A673 (cell line): Measurements from ENCODE around the gene WBP2. TPM values are rescaled to one million over a fixed set of nuclear protein-coding genes. Genes with fewer than 3 reads are reported as not detected.

Experiments used
- BruUV-seq: library from RNA; stranded (reverse); fragments of 400-500 nt; replicated peaks from 2 replicates; lab custom pipeline; 2021; lab: Mats Ljungman, UMichigan
- CTCF ChIA-PET: fragments of 300-600 bp; sonication (Branson Sonifier 250); formaldehyde crosslinking; loops from one replicate; lab custom pipeline; 2022; ENCODE audit warnings: antibody characterized with exemption; lab: Charles Lee
- POLR2A ChIA-PET: fragments of 300-600 bp; sonication (Branson Sonifier 250); formaldehyde crosslinking; loops from one replicate; lab custom pipeline; 2022; ENCODE audit warnings: antibody characterized with exemption; ENCODE audit not compliant: low non-redundant PET; lab: Charles Lee
- DNase-seq: peaks from one replicate; pipeline ENCODE4 v3.0.0-alpha.2; 2015; ENCODE audit warnings: low spot score
- H3K27ac ChIP-seq: fragments of 200-600 bp; sonication (generic); 2 replicates; pipeline ENCODE4 v1.5.1; 2016; ENCODE audit warnings: mixed run types, low read depth, mild to moderate bottlenecking, mixed read lengths, antibody characterized with exemption, low read length; ENCODE audit not compliant: poor library complexity, severe bottlenecking
- H3K27me3 ChIP-seq: fragments of 200-600 bp; sonication (generic); replicated peaks from 2 replicates; pipeline ENCODE4 v1.6.1; 2017; ENCODE audit warnings: mixed run types, low read depth, mild to moderate bottlenecking, mixed read lengths, antibody characterized with exemption, low read length; ENCODE audit not compliant: insufficient read depth, poor library complexity
- H3K36me3 ChIP-seq: fragments of 200-600 bp; sonication (generic); 2 replicates; pipeline ENCODE4 v1.6.1; 2016; ENCODE audit warnings: mixed run types, mild to moderate bottlenecking, mixed read lengths, antibody characterized with exemption, low read length; ENCODE audit not compliant: insufficient read depth, poor library complexity, severe bottlenecking
- H3K4me1 ChIP-seq: fragments of 200-600 bp; sonication (generic); 2 replicates; pipeline ENCODE4 v1.6.1; 2017; ENCODE audit warnings: mixed run types, mild to moderate bottlenecking, mixed read lengths, antibody characterized with exemption, low read length; ENCODE audit not compliant: insufficient read depth, poor library complexity, severe bottlenecking
- H3K4me3 ChIP-seq: fragments of 200-600 bp; sonication (generic); 2 replicates; pipeline ENCODE4 v1.5.1; 2016; ENCODE audit warnings: low read depth, mixed run types, mild to moderate bottlenecking, mixed read lengths, low read length; ENCODE audit not compliant: poor library complexity, severe bottlenecking
- H3K9me3 ChIP-seq: fragments of 200-600 bp; sonication (generic); 2 replicates; pipeline ENCODE4 v1.6.1; 2016; ENCODE audit warnings: mixed run types, low read depth, mild to moderate bottlenecking, mixed read lengths, antibody characterized with exemption, low read length; ENCODE audit not compliant: poor library complexity, severe bottlenecking
- EZH2 ChIP-seq: fragments of 200-600 bp; sonication (generic); IDR thresholded peaks from 2 replicates; pipeline ENCODE4 v1.6.1; 2017; ENCODE audit warnings: borderline replicate concordance, low read depth, mild to moderate bottlenecking, mixed read lengths, antibody characterized with exemption, low read length; ENCODE audit not compliant: poor library complexity, severe bottlenecking
- intact Hi-C: fragments of 100-400 bp; cut with micrococcal nuclease; formaldehyde crosslinking; loops from one replicate; pipeline ENCODE4 v1.10.0; 2022; ENCODE audit not compliant: unreplicated experiment
- total RNA-seq: library from RNA; stranded (reverse); gene quantifications from 2 replicates; pipeline ENCODE4 v1.2.3, GENCODE V29; 2021
- TF ChIP-seq, protein P1 (sequence below): fragments of 300-800, 200-600 bp; sonication (generic); conservative IDR thresholded peaks from 2 replicates; pipeline ENCODE4 v1.5.1; 2017; ENCODE audit warnings: low read depth, mild to moderate bottlenecking, antibody characterized with exemption, low read length, moderate library complexity, mixed read lengths

The WBP2 gene
- total RNA-seq, 1 experiment from 2014 or later = 70.3 TPM

DNA sequence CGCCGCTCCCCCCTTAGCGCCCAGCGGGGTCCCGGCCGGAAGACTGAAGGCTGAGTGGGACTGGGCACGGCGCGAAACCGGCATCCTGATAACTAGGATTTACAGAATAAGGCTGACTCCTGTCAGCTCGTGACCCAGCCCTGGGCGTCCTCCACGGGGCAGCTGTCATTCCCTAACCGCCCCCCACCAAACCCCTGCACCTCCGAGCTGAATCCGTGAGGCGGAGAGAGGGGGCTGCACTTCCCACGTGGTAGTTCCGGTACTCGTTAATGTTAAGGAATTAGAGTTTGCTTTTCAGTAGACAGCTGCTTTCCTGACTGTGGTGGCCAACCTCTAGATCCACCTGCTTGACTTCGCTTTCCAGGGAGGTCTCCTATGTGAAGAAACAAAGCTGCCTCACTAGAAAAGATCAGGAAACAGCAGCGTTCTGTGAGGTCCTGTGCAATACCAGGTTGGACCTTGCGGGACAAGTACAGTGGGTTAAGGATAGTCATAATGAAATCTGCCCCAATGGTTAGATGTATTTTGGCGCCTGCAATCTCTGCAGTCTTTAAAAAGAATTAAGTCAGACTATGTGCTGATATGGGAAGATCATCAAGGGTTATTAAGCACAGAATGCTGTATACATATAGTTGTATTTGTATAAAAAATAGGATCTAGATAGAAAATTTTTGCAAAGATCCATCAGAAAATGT is 1.1 kb upstream of the WBP2 start:
- Histone ChIP-seq H3K27me3 (no peaks in the 10 kb centered on the region), H3K9me3 (no peaks in the 10 kb centered on the region), H3K36me3 (peaks cover 5% of the 10 kb centered on the region), H3K27ac (peak overlapping the region; percentile 86), H3K4me1 (peaks cover 13% of the 10 kb centered on the region), H3K4me3 (peak overlapping the region; percentile 63)
- ChIA-PET POLR2A (interaction anchor here (2.1 kb wide), 1 partner anchor 76 kb away, joined by 6 read pairs; no protein-coding TSS in a partner anchor), CTCF (interaction anchor here (1.1 to 1.6 kb wide), 2 partner anchors 19 to 123 kb away, joined by 3 to 4 read pairs; partner anchors contain the start of genes ACOX1 and TEN1)
- TF ChIP-seq EZH2 = no peak
- TF ChIP-seq, protein P1, sequence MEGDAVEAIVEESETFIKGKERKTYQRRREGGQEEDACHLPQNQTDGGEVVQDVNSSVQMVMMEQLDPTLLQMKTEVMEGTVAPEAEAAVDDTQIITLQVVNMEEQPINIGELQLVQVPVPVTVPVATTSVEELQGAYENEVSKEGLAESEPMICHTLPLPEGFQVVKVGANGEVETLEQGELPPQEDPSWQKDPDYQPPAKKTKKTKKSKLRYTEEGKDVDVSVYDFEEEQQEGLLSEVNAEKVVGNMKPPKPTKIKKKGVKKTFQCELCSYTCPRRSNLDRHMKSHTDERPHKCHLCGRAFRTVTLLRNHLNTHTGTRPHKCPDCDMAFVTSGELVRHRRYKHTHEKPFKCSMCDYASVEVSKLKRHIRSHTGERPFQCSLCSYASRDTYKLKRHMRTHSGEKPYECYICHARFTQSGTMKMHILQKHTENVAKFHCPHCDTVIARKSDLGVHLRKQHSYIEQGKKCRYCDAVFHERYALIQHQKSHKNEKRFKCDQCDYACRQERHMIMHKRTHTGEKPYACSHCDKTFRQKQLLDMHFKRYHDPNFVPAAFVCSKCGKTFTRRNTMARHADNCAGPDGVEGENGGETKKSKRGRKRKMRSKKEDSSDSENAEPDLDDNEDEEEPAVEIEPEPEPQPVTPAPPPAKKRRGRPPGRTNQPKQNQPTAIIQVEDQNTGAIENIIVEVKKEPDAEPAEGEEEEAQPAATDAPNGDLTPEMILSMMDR = no peak
- intact Hi-C loops = no loop called here
- BruUV-seq = TSS peak; percentile 86
- DNase-seq = no peak

DNA sequence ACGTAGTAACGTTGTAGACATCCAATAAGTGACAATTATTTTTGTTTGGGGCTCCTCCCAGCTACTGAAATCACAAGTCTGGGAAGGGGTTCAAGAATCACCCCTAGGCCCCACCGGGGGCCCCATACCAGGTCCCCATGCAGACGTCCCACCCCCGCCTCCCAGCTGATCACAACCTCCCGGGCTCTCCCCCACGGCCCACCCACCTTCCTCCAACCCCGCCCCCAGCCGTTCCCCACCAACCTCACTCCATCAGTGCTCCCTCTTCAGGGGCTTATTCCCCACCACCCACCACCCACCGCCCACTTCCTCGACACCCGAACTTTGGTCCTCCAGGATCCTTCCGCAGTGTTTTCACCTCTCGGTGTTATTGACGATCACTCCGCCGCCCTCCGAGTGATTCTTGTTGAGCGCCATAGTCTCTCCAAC is 240 bp downstream of the WBP2 start:
- intact Hi-C loops = no loop called here
- no peaks in the 10 kb centered on the region for H3K27me3 ChIP-seq
- H3K4me3 ChIP-seq = peak overlapping the region; percentile 63
- peak overlapping the region; percentile 60 for H3K27ac ChIP-seq
- H3K36me3 ChIP-seq = peaks cover 12% of the 10 kb centered on the region
- ChIA-PET CTCF (interaction anchor here (0.5 to 1.6 kb wide), 6 partner anchors 9 to 444 kb away, joined by 4 to 8 read pairs (median 4); partner anchors contain the start of genes ACOX1, TEN1 and TRIM65), POLR2A (interaction anchor here (0.6 to 2.1 kb wide), 3 partner anchors 38 to 75 kb away, joined by 3 to 12 read pairs (median 6); no protein-coding TSS in a partner anchor)
- no peak for TF ChIP-seq EZH2
- TF ChIP-seq, protein P1 = no peak
- DNase-seq = no peak
- no TSS peak for BruUV-seq
- H3K4me1 ChIP-seq = peaks cover 13% of the 10 kb centered on the region
- no peaks in the 10 kb centered on the region for H3K9me3 ChIP-seq

DNA sequence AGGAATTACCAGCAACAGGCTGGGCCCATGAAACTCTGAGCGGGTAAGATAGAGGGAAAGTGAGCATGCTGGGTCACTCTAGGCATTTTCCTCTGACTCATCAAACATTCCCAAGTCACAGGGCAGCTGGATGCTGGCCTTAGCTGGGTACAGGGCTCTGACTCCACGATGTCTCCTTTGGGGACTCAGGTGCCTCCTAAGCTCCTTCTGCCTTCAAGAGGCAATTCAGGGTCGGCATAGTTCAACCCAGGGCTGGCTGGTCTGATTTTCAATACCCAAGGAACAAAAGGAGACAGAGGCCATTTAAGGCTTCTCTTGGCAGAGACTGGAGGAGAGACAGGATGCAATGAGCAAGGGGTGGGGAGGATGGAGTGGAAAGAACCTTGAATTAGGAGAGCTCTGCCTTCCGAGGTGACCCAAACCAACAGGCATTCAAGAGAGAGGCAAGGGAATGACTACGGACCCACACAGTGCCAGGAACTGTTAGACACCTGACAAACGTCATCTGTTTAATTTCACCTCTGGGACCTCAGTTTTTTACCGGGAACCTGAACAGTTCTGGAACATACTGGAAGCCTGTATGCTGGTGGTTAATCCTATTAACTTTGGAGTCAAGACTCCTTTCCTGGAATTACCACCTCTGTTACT is 910 bp downstream of the WBP2 start:
- H3K9me3 ChIP-seq = no peaks in the 10 kb centered on the region
- peaks cover 13% of the 10 kb centered on the region for H3K4me1 ChIP-seq
- TF ChIP-seq, protein P1 = no peak
- no peak for TF ChIP-seq EZH2
- POLR2A ChIA-PET = interaction anchor here (0.7 kb wide), 2 partner anchors 8 to 738 kb away, joined by 3 to 5 read pairs; no protein-coding TSS in a partner anchor
- no peak for DNase-seq
- peaks cover 19% of the 10 kb centered on the region for H3K36me3 ChIP-seq
- H3K27me3 ChIP-seq = no peaks in the 10 kb centered on the region
- CTCF ChIA-PET = interaction anchor here (0.7 to 1.6 kb wide), 4 partner anchors 8 to 121 kb away, joined by 4 to 12 read pairs (median 6); no protein-coding TSS in a partner anchor
- TSS peak; percentile 84 for BruUV-seq
- H3K27ac ChIP-seq = peak overlapping the region; percentile 60
- peak overlapping the region; percentile 63 for H3K4me3 ChIP-seq
- intact Hi-C loops = no loop called here
